Erythroblast (primary cell): ENCODE measurements around the gene MRPS16.

Experiments used
- DNase-seq, 2 experiments: peaks; one replicate each; lab custom pipeline; 2025; lab: John Stamatoyannopoulos, UW
- GATA1 ChIP-seq: IDR thresholded peaks from 2 replicates; pipeline ENCODE4 v1.6.1; 2011; ENCODE audit warnings: low read depth, mild to moderate bottlenecking, control low read depth, low read length, moderate library complexity
- POLR2A ChIP-seq: IDR thresholded peaks from 2 replicates; pipeline ENCODE4 v1.6.1; 2011; ENCODE audit warnings: mild to moderate bottlenecking, low read length

MRPS16 gene

GRCh38 chr10:73252445-73253224 is at the start of gene MRPS16:
Gene MRPS16 (minus strand): TSS chr10:73252644. CDS start chr10:73252482, 162 bp downstream.
- DNase-seq: peak; percentile 96 to 97
- TF ChIP-seq GATA1: no peak
- TF ChIP-seq POLR2A: peak; percentile 98

- TF ChIP-seq GATA1: no peak
- TF ChIP-seq POLR2A: no peak
- no peak for DNase-seq
These were observed 44.5 kb upstream of the MRPS16 start for GRCh38 chr10:73296946-73297345.

- TF ChIP-seq POLR2A: no peak
- no peak for TF ChIP-seq GATA1
- no peak for DNase-seq
These were observed 41.0 kb upstream of the MRPS16 start for GRCh38 chr10:73293461-73293860.

GRCh38 chr10:73289958-73290357 is 37.5 kb upstream of the MRPS16 start:
- no peak for DNase-seq
- no peak for TF ChIP-seq GATA1
- no peak for TF ChIP-seq POLR2A

- TF ChIP-seq POLR2A (no peak), GATA1 (no peak)
- no peak for DNase-seq
These were observed 35.0 kb upstream of the MRPS16 start for GRCh38 chr10:73287441-73287840.

GRCh38 chr10:73281097-73281496 is 28.7 kb upstream of the MRPS16 start:
- TF ChIP-seq GATA1: no peak
- TF ChIP-seq POLR2A: no peak
- DNase-seq: no peak

- DNase-seq: no peak
- TF ChIP-seq GATA1: no peak
- TF ChIP-seq POLR2A: no peak
These were observed 12.0 kb upstream of the MRPS16 start for GRCh38 chr10:73264423-73264822.

- TF ChIP-seq POLR2A (no peak), GATA1 (no peak)
- DNase-seq: peak; percentile 34 to 58
These were observed 11.4 kb upstream of the MRPS16 start for GRCh38 chr10:73263693-73264347.

GRCh38 chr10:73262880-73263555 is 10.6 kb upstream of the MRPS16 start:
- no peak for DNase-seq
- TF ChIP-seq GATA1 (no peak), POLR2A (no peak)

- peak; percentile 13 to 53 for DNase-seq
- TF ChIP-seq GATA1 (no peak), POLR2A (no peak)
These were observed 9.8 kb upstream of the MRPS16 start for GRCh38 chr10:73262105-73262730.

- DNase-seq: no peak
- TF ChIP-seq POLR2A (no peak), GATA1 (no peak)
These were observed 9.0 kb upstream of the MRPS16 start for GRCh38 chr10:73261362-73261995.

GRCh38 chr10:73258612-73259011 is 6.2 kb upstream of the MRPS16 start:
- DNase-seq: peak; percentile 25 to 33

GRCh38 chr10:73253225-73253555 is 746 bp upstream of the MRPS16 start:
- TF ChIP-seq GATA1: no peak
- TF ChIP-seq POLR2A: no peak
- peak; percentile 55 to 62 for DNase-seq
